Measurements from ENCODE around the gene TENM4. TPM values are rescaled to one million over a fixed set of nuclear protein-coding genes. Genes with fewer than 3 reads are reported as not detected.
A peak's percentile ranks its signal among the peaks of the same experiment; 100 is the strongest.

The TENM4 gene
- polyA plus RNA-seq, 4 donors, result 21.0 to 31.9 (median 23.1) TPM

- DNase-seq (ENCODE audit: low read depth in 4 of 4, low spot score in 3 of 4), result no peak
These were observed 726.3 kb downstream of the TENM4 start for GRCh38 chr11:78714539-78714938.

GRCh38 chr11:78711735-78712134, 729.1 kb downstream of the TENM4 start:
- DNase-seq (ENCODE audit: low read depth in 4 of 4, low spot score in 3 of 4), result no peak

- no peak for DNase-seq (ENCODE audit: low read depth in 4 of 4, low spot score in 3 of 4)
These were observed 730.4 kb downstream of the TENM4 start for GRCh38 chr11:78710417-78710816.

- no peak for DNase-seq (ENCODE audit: low read depth in 4 of 4, low spot score in 3 of 4)
These were observed 732.4 kb downstream of the TENM4 start for GRCh38 chr11:78708388-78708787.

GRCh38 chr11:78706551-78706950, 734.3 kb downstream of the TENM4 start:
- DNase-seq (ENCODE audit: low read depth in 4 of 4, low spot score in 3 of 4), result no peak

- no peak for DNase-seq (ENCODE audit: low read depth in 4 of 4, low spot score in 3 of 4)
These were observed 736.0 kb downstream of the TENM4 start for GRCh38 chr11:78704811-78705210.

- peak in 2 of 4 donors; percentile 19 to 20 for DNase-seq (ENCODE audit: low read depth in 4 of 4, low spot score in 3 of 4)
These were observed 741.2 kb downstream of the TENM4 start for GRCh38 chr11:78699609-78700135.

GRCh38 chr11:78698612-78699011, 742.2 kb downstream of the TENM4 start:
- no peak for DNase-seq (ENCODE audit: low read depth in 4 of 4, low spot score in 3 of 4)

GRCh38 chr11:78696177-78696576, 744.7 kb downstream of the TENM4 start:
- no peak for DNase-seq (ENCODE audit: low read depth in 4 of 4, low spot score in 3 of 4)

GRCh38 chr11:78694152-78694551, 746.7 kb downstream of the TENM4 start:
- DNase-seq (ENCODE audit: low read depth in 4 of 4, low spot score in 3 of 4), result no peak

GRCh38 chr11:78691215-78691614, 749.6 kb downstream of the TENM4 start:
- no peak for DNase-seq (ENCODE audit: low read depth in 4 of 4, low spot score in 3 of 4)

GRCh38 chr11:78690352-78690987, 750.4 kb downstream of the TENM4 start:
- no peak for DNase-seq (ENCODE audit: low read depth in 4 of 4, low spot score in 3 of 4)

- DNase-seq (ENCODE audit: low read depth in 4 of 4, low spot score in 3 of 4), result no peak
These were observed 751.2 kb downstream of the TENM4 start for GRCh38 chr11:78689585-78690153.

GRCh38 chr11:78689101-78689500, 751.7 kb downstream of the TENM4 start:
- DNase-seq (ENCODE audit: low read depth in 4 of 4, low spot score in 3 of 4), result no peak

- peak in 1 of 4 donors; percentile 30 for DNase-seq (ENCODE audit: low read depth in 4 of 4, low spot score in 3 of 4)
These were observed 752.4 kb downstream of the TENM4 start for GRCh38 chr11:78688460-78688859.

GRCh38 chr11:78685156-78685555, 755.7 kb downstream of the TENM4 start:
- no peak for DNase-seq (ENCODE audit: low read depth in 4 of 4, low spot score in 3 of 4)

GRCh38 chr11:78684377-78684776, 756.5 kb downstream of the TENM4 start:
- DNase-seq (ENCODE audit: low read depth in 4 of 4, low spot score in 3 of 4), result no peak

GRCh38 chr11:78683774-78684173, 757.1 kb downstream of the TENM4 start:
- no peak for DNase-seq (ENCODE audit: low read depth in 4 of 4, low spot score in 3 of 4)

GRCh38 chr11:78676026-78676557, 764.7 kb downstream of the TENM4 start:
- no peak for DNase-seq (ENCODE audit: low read depth in 4 of 4, low spot score in 3 of 4)

GRCh38 chr11:78672850-78673620, 767.8 kb downstream of the TENM4 start:
- DNase-seq (ENCODE audit: low read depth in 4 of 4, low spot score in 3 of 4), result no peak

- DNase-seq (ENCODE audit: low read depth in 4 of 4, low spot score in 3 of 4), result no peak
These were observed 771.6 kb downstream of the TENM4 start for GRCh38 chr11:78669249-78669648.

Data from left renal pelvis (tissue), 4 donors.